ENCODE measurements around the gene BRMS1L. TPM values are rescaled to one million over a fixed set of nuclear protein-coding genes. Genes with fewer than 3 reads are reported as not detected.

BRMS1L gene
- total and polyA plus RNA-seq, 2 donors: 3.1 to 7.4 TPM

Other genes starting within 250 kb of the BRMS1L start
- gene RALGAPA1, start 17.0 kb upstream of the BRMS1L start, total RNA-seq: 24.1 TPM
- 28.7 TPM for gene RALGAPA1, start 17.0 kb upstream of the BRMS1L start, polyA plus RNA-seq